Keratinocyte (primary cell): ENCODE results near the gene EME2. TPM values are rescaled to one million over a fixed set of nuclear protein-coding genes. Genes with fewer than 3 reads are reported as not detected.

Experiments used
- DNase-seq: peaks from one replicate; pipeline ENCODE4 v3.0.0-alpha.2; 2011; ENCODE audit warnings: low read depth, missing footprints, low spot score
- FAIRE-seq: peaks from 2 replicates; lab custom pipeline; 2011; peaks lifted over from hg19 to GRCh38; lab: Jason Lieb, UNC
- H2AFZ ChIP-seq: 2 replicates; pipeline ENCODE4 v1.6.0; 2012; ENCODE audit warnings: low read length, control low read depth, inconsistent platforms; ENCODE audit not compliant: control insufficient read depth
- H3K27ac ChIP-seq: 2 replicates; pipeline ENCODE4 v1.5.1; 2011; ENCODE audit warnings: low read length; ENCODE audit not compliant: control insufficient read depth, insufficient read depth
- H3K27me3 ChIP-seq: 3 replicates; pipeline ENCODE4 v1.6.0; 2011; ENCODE audit warnings: low read length; ENCODE audit not compliant: control insufficient read depth, insufficient read depth; ENCODE audit errors: extremely low read depth
- H3K36me3 ChIP-seq, 2 experiments: 2 replicates in 1 of 2; 3 replicates in 1 of 2; pipeline ENCODE4 v1.5.1; 2011; ENCODE audit warnings: low read length in 2 of 2, mild to moderate bottlenecking in 1 of 2; ENCODE audit not compliant: control insufficient read depth in 2 of 2, insufficient read depth in 2 of 2; ENCODE audit errors: extremely low read depth in 1 of 2
- H3K4me1 ChIP-seq: 3 replicates; pipeline ENCODE4 v1.5.1; 2011; ENCODE audit warnings: low read length; ENCODE audit not compliant: control insufficient read depth, insufficient read depth; ENCODE audit errors: extremely low read depth
- H3K4me2 ChIP-seq: 3 replicates; pipeline ENCODE4 v1.6.0; 2011; ENCODE audit warnings: low read depth, low read length; ENCODE audit not compliant: control insufficient read depth, insufficient read depth; ENCODE audit errors: extremely low read depth
- H3K4me3 ChIP-seq, 3 experiments: fragments of 200-600 bp in 1 of 3; sonication (generic) in 1 of 3; 2 replicates in 2 of 3; 3 replicates in 1 of 3; pipeline ENCODE4 v1.5.1; 2011 to 2016; ENCODE audit warnings: low read length in 3 of 3, mild to moderate bottlenecking in 3 of 3, control low read depth in 2 of 3, inconsistent platforms in 1 of 3, low read depth in 1 of 3, mixed read lengths in 1 of 3, mixed run types in 1 of 3, moderate library complexity in 1 of 3; ENCODE audit not compliant: control insufficient read depth in 2 of 3, insufficient read depth in 2 of 3; ENCODE audit errors: extremely low read depth in 1 of 3
- H3K79me2 ChIP-seq: 2 replicates; pipeline ENCODE4 v1.6.0; 2012; ENCODE audit warnings: low read length; ENCODE audit not compliant: control insufficient read depth, insufficient read depth
- H3K9ac ChIP-seq: 3 replicates; pipeline ENCODE4 v1.6.0; 2011; ENCODE audit warnings: low read length; ENCODE audit not compliant: control insufficient read depth, insufficient read depth; ENCODE audit errors: extremely low read depth
- H3K9me1 ChIP-seq: 3 replicates; pipeline ENCODE4 v1.6.0; 2011; ENCODE audit warnings: low read length; ENCODE audit not compliant: control insufficient read depth, insufficient read depth; ENCODE audit errors: extremely low read depth
- H3K9me3 ChIP-seq: 2 replicates; pipeline ENCODE4 v1.5.1; 2012; ENCODE audit warnings: low read depth, low read length; ENCODE audit not compliant: control insufficient read depth
- H4K20me1 ChIP-seq: 3 replicates; pipeline ENCODE4 v1.6.0; 2011; ENCODE audit warnings: low read length; ENCODE audit not compliant: control insufficient read depth, insufficient read depth; ENCODE audit errors: extremely low read depth
- CTCF ChIP-seq, 3 experiments: IDR thresholded peaks in 1 of 3; conservative IDR thresholded peaks in 1 of 3; optimal IDR thresholded peaks in 1 of 3; 2 replicates in 2 of 3; 3 replicates in 1 of 3; pipeline versions ENCODE3 to v1.5.1; 2011; ENCODE audit warnings: low read length in 3 of 3, mild to moderate bottlenecking in 3 of 3, moderate library complexity in 2 of 3, control low read depth in 1 of 3, inconsistent platforms in 1 of 3; ENCODE audit not compliant: insufficient read depth in 2 of 3; ENCODE audit errors: extremely low read depth in 1 of 3
- EZH2 ChIP-seq: IDR thresholded peaks from one replicate; pipeline ENCODE4 v1.6.1; 2012; ENCODE audit warnings: inconsistent platforms, mild to moderate bottlenecking, low read length, moderate library complexity
- dilution Hi-C: fragments of 300-500 bp; cut with MboI; formaldehyde crosslinking; loops from one replicate; pipeline ENCODE4 v1.7.0; 2020; ENCODE audit warnings: low sequenced_read_pairs; ENCODE audit not compliant: extremely low pct_ligation_motif_present
- polyA plus RNA-seq, 5 experiments: library from polyadenylated mRNA; depleted of rRNA in 3 of 5; stranded (reverse) in 3 of 5; stranded (forward) in 1 of 5; unstranded in 1 of 5; fragments of >200 nt; gene quantifications; 1 replicate in 1 of 5; 2 replicates in 3 of 5; 3 replicates in 1 of 5; pipeline versions ENCODE4 v1.2.1 to v1.2.3, GENCODE V29; 2011 to 2012; ENCODE audit warnings: missing spikeins in 2 of 5, low read depth in 1 of 5, low replicate concordance in 1 of 5

EME2 gene
- polyA plus RNA-seq, 1 donor (not counting 4 experiments of a cell fraction or from before 2014, with no cell fraction given): 6.3 TPM

GRCh38 chr16:1822801-1823200 is 50.2 kb downstream of the EME2 start:
- DNase-seq: no peak
- no peak for FAIRE-seq
- Histone ChIP-seq H3K9ac (no peak overlapping the region), H2AFZ (no peak overlapping the region), H3K79me2 (peaks cover 8% of the 10 kb centered on the region), H3K36me3 (peaks cover 0 to 4% of the 10 kb centered on the region in 2 experiments), H3K4me3 (no peak overlapping the region), H3K4me1 (peaks cover 6% of the 10 kb centered on the region), H3K9me1 (no peaks in the 10 kb centered on the region), H3K27ac (no peak overlapping the region), H4K20me1 (no peaks in the 10 kb centered on the region), H3K9me3 (no peaks in the 10 kb centered on the region), H3K4me2 (no peak overlapping the region), H3K27me3 (no peaks in the 10 kb centered on the region)
- dilution Hi-C loops: no loop called here
- no peak for TF ChIP-seq EZH2
- TF ChIP-seq CTCF (optimal IDR thresholded peaks at IDR 0.05 in 1 of 3, IDR thresholded peaks at IDR 0.05 in 1 of 3, conservative IDR thresholded peaks at IDR 0.05 in 1 of 3; ENCODE audit: extremely low read depth in 1 of 3, insufficient read depth in 2 of 3, low read length in 3 of 3): no peak

- no peak for DNase-seq
- TF ChIP-seq EZH2 (no peak), CTCF (optimal IDR thresholded peaks at IDR 0.05 in 1 of 3, IDR thresholded peaks at IDR 0.05 in 1 of 3, conservative IDR thresholded peaks at IDR 0.05 in 1 of 3; ENCODE audit: extremely low read depth in 1 of 3, insufficient read depth in 2 of 3, low read length in 3 of 3) (peak in 2 of 3 experiments; percentile 3 to 68)
- H3K36me3 ChIP-seq: peaks cover 0 to 1% of the 10 kb centered on the region in 2 experiments
- no peak overlapping the region for H3K4me2 ChIP-seq
- no peaks in the 10 kb centered on the region for H4K20me1 ChIP-seq
- no peaks in the 10 kb centered on the region for H3K9me3 ChIP-seq
- no peak overlapping the region for H3K27ac ChIP-seq
- peaks cover 10% of the 10 kb centered on the region for H3K4me1 ChIP-seq
- H2AFZ ChIP-seq: no peak overlapping the region
- H3K27me3 ChIP-seq: no peaks in the 10 kb centered on the region
- H3K9ac ChIP-seq: no peak overlapping the region
- H3K79me2 ChIP-seq: peaks cover 16% of the 10 kb centered on the region
- dilution Hi-C loops: no loop called here
- FAIRE-seq: no peak
- H3K4me3 ChIP-seq: no peak overlapping the region
- no peaks in the 10 kb centered on the region for H3K9me1 ChIP-seq
These were observed 51.2 kb downstream of the EME2 start for GRCh38 chr16:1823821-1824220.
